GM21737 (cell line): ENCODE measurements around the gene TMEM44.
"Not testable (repeated sequence)": the region's sequence is repeated elsewhere in the genome, so short reads cannot be mapped to it uniquely, and the experiment has no call there.

Experiments used
- ATAC-seq: cut with Tn5 transposase; IDR thresholded peaks from one replicate; pipeline ENCODE4 v1.9.1; 2021; ENCODE audit warnings: mild to moderate bottlenecking, moderate library complexity; ENCODE audit not compliant: unreplicated experiment

TMEM44 gene

GRCh38 chr3:194556086-194557056, 76.8 kb downstream of the TMEM44 start:
- no peak for ATAC-seq

DNA sequence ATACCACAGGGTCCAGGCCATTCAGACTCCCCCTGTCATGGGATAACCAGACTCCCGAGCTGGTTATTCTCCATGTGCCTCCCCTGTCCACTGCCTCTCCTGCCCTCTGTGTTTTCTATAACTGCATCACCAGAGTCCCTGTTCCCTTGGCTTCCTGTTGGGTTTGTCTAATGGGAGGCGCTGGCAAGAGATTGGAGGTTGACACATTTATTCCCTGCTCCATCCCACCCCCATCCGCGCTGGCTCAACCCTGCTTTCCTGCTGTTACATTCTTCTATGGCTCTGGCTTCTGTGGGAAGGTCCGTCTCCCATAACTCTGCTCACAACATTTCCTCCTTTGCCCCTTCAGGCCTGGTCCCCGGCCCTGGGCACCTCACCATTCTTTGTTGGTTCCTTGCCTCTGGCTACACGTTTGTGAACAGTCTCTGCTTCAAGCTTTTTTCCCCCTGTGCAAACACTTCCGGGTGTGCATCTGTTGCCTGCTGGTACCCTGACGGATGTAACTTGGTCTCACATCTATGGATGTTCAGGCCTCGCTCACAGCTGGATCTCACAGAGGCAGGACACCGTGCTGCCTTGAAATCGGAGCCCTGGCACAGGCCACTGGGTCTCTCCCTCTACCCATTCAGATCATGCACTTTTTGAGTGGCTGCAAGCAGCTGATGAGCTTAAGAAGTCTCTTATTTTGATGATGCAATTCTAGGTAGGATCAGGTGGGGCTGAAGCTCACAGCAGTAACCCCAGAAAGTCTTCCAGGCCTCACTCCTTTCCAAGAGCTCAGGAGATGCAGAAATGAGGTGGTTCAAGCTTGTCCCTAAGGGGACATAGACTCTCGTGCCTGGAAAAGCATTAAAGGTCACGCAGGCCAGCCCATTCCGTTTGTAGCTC, 77.8 kb downstream of the TMEM44 start:
- no peak for ATAC-seq

DNA sequence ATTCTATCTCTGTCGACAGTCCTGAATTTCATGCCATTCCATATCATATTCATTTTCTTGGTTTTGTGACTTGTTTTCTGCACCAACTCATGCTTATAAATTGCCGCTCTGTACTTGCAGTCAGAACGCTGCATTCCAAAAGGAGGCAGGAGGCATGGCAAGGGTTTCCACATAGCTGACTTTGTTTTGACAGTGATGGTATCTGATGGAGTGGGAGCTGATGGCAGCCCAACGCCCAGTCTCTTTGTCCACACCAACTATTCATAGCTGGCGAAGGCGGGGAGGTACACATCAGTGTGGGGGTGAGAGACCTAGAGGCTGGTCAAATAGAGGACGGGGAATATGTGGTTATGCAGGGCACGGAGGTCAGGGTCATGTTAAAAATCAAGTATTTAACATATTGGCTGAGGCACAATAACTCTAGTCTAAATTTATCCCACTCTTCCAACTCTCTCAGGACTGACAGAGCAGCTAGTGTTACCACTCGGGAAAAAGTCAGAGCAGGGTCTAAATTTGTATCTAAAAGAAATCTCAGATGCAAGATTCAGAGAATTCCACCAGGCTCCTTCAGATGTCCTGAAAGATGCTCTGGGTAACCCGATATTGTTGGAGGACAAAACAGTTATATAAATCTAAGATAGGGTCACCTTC, 78.6 kb downstream of the TMEM44 start:
- no peak for ATAC-seq

DNA sequence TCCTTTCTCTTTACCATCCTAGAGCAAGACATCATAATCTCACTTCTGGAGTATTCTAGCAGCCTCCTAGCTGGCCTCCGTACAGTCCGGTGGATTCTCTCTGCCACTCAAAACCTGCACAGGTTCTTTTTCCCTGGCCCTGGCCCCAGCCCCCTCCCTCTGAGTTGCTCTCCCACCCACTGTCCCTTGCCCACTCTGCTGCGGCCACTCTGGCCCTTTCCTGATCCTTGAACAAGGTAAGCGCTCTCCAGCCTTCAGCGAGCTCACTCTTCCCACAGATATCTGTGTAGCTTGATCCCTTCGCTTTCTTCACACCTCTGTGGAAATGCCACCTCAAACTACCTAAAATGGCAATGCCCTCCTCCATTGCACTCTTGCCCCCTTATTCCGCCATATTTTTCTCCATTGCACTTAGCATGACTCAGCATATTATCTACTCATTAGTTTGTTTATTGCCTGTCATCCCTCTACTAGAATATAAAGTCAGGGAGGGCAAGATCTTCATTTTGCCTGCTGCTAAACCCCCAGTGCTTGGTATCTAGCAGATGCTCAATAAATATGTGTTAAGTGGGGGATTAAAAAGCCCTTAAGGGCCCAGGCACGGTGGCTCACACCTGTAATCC, 80.8 kb downstream of the TMEM44 start:
- ATAC-seq: no peak

- no peak for ATAC-seq
Measured at GRCh38 chr3:194549853-194550252, 83.4 kb downstream of the TMEM44 start.

GRCh38 chr3:194548346-194549321, 84.6 kb downstream of the TMEM44 start:
- no peak for ATAC-seq

DNA sequence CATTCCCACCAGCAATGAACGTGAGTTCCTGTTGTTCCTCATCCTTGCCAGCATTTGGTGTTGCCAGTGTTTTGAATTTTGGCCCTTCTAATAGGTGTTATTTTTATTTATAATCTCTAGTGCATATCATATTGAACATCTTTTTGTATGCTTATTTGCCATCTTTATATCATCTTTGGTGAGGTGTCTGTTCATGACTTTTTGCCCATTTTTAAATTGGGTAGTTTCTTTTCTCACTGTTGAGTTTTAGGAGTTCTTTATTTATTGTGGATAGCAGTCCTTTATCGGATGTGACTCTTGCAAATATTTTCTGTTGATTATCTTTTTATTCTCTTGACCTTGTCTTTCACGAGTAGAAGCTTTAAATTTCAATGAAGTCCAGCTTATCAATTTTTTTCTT, 86.2 kb downstream of the TMEM44 start:
- no peak for ATAC-seq

GRCh38 chr3:194545538-194545937, 87.7 kb downstream of the TMEM44 start:
- ATAC-seq: not testable (repeated sequence)

DNA sequence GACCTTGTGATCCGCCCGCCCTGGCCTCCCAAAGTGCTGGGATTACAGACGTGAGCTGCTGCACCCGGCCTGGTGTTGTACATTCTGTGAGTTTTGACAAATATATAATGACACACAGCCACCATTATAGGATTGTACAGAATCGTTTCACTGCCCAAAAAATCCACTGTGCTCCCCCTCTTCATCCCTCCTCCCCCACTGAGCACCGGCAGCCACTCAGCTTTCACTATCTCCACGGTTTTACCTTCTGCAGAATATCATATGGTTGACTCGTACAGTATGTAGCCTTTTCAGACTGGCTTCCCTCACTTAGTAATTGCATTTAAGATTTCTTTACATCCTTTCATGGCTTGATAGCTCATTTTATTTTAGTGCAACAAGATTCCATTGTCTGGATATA, 89.7 kb downstream of the TMEM44 start:
- ATAC-seq: no peak

GRCh38 chr3:194541483-194541882, 91.7 kb downstream of the TMEM44 start:
- ATAC-seq: no peak

GRCh38 chr3:194540274-194540905, 92.8 kb downstream of the TMEM44 start:
- no peak for ATAC-seq

GRCh38 chr3:194539498-194539897, 93.7 kb downstream of the TMEM44 start:
- ATAC-seq: no peak

- no peak for ATAC-seq
Measured at GRCh38 chr3:194537732-194538247, 95.4 kb downstream of the TMEM44 start.
